C4-2B (cell line): ENCODE data around the gene WNT3.

Experiments used
- H3K27ac ChIP-seq: fragments of 450-650 bp; 2 replicates; pipeline ENCODE4 v1.5.1; 2017
- CTCF ChIP-seq: fragments of 450-650 bp; conservative IDR thresholded peaks from 2 replicates; pipeline ENCODE4 v1.5.1; 2017; ENCODE audit warnings: mild to moderate bottlenecking
- ZFX ChIP-seq: fragments of 450-650 bp; IDR thresholded peaks from 2 replicates; pipeline ENCODE4 v1.6.1; 2017

Gene WNT3

DNA sequence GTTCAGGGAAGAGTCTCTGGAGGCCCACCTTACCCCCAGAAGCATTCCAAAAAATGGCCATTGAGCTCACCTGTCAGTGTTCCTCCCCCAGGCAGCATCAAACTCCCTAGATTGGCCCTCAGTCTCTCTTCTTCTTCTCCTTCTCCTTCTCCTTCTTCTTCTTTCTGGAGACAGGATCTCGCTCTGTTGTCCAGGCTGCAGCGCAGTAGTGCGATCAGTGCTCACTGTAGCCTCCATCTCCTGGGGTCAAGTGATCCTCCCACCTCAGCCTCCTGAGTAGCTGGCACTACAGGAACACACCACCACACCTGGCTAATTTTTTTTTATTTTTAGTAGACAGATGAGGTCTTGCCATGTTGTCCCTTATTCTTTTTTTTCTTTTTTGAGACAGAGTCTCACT is 16.4 kb upstream of the WNT3 start:
- no peak for TF ChIP-seq CTCF
- TF ChIP-seq ZFX: no peak
- no peak overlapping the region for H3K27ac ChIP-seq

- no peak overlapping the region for H3K27ac ChIP-seq
- TF ChIP-seq CTCF (no peak), ZFX (no peak)
These were observed 15.3 kb upstream of the WNT3 start for GRCh38 chr17:46833840-46834208.

- H3K27ac ChIP-seq: no peak overlapping the region
- TF ChIP-seq CTCF: no peak
- no peak for TF ChIP-seq ZFX
These were observed 14.7 kb upstream of the WNT3 start for GRCh38 chr17:46832945-46833839.

GRCh38 chr17:46832331-46832821 is 13.9 kb upstream of the WNT3 start:
- TF ChIP-seq CTCF: no peak
- no peak for TF ChIP-seq ZFX
- H3K27ac ChIP-seq: no peak overlapping the region

GRCh38 chr17:46831573-46832330 is 13.3 kb upstream of the WNT3 start:
- no peak overlapping the region for H3K27ac ChIP-seq
- TF ChIP-seq CTCF (no peak), ZFX (no peak)

DNA sequence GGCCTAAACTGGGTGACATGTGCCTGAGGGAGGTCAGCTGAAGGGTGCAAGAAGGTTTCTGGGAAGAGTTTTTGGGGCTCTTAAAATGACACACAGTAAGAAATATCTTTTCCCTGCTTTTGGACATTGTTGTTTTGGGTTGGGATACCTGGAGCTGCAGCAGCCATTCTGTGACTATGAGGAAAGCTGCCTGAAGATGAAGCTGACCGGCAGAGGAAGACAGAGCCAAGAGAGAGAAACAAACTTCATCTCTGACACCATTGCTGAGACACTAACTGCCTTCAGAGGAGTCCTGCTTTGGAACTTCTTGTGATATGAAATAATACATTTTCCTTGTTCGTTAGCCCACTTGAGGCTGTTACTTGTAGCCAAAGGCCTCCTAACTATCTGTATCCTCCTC is 8.8 kb upstream of the WNT3 start:
- no peak overlapping the region for H3K27ac ChIP-seq
- TF ChIP-seq CTCF (no peak), ZFX (no peak)

DNA sequence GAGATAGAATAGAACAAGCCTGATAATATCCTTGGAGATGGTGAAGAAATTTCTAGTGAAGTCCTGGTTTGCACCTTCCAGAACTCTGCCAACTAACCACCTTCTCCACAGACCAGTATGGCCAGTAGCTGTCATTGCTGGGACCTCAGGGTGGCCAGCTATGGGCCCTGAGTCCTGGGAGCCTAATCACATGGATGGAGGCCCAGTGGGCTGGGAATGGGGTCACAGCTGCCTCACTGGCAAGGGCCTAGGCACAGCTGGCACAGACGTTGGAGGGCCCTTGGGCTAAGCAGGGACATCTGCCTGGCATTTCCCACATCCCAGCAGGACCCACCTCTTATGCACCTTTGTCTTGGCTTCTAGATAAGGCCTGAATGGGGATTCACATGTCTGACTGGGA is 7.6 kb upstream of the WNT3 start:
- H3K27ac ChIP-seq: no peak overlapping the region
- TF ChIP-seq CTCF: no peak
- TF ChIP-seq ZFX: no peak
